HepG2 (cell line): ENCODE measurements around the gene AKAP6. TPM values are rescaled to one million over a fixed set of nuclear protein-coding genes. Genes with fewer than 3 reads are reported as not detected.

Source experiments
- ARID5B ChIP-seq: IDR thresholded peaks from 2 replicates; pipeline ENCODE4 v1.4.0; 2020; ENCODE audit warnings: mild to moderate bottlenecking, missing genetic modification reagents
- NFATC3 ChIP-seq: sonication (generic); formaldehyde crosslinking; IDR thresholded peaks from 2 replicates; pipeline ENCODE4 v1.5.1; 2020; ENCODE audit warnings: mild to moderate bottlenecking, missing genetic modification reagents
- SAFB2 ChIP-seq: sonication (generic); formaldehyde crosslinking; IDR thresholded peaks from 2 replicates; pipeline ENCODE4 v1.5.1; 2020; ENCODE audit warnings: missing genetic modification reagents, low read depth, mild to moderate bottlenecking, borderline replicate concordance
- TFE3 ChIP-seq: IDR thresholded peaks from 2 replicates; pipeline ENCODE4 v1.6.1; 2016
- TIGD3 ChIP-seq: sonication (generic); formaldehyde crosslinking; IDR thresholded peaks from 2 replicates; pipeline ENCODE4 v1.5.1; 2020; ENCODE audit warnings: mild to moderate bottlenecking, missing genetic modification reagents, borderline replicate concordance
- U2AF2 ChIP-seq: fragments of 200-400 bp; formaldehyde crosslinking; IDR thresholded peaks from 2 replicates; pipeline ENCODE4 v1.6.1; 2017; ENCODE audit warnings: low read depth, mild to moderate bottlenecking, low read length
- ZBTB10 ChIP-seq: sonication (generic); formaldehyde crosslinking; IDR thresholded peaks from 2 replicates; pipeline ENCODE4 v1.4.0; 2020; ENCODE audit warnings: missing genetic modification reagents, borderline replicate concordance
- ZFP36L2 ChIP-seq: sonication (generic); formaldehyde crosslinking; IDR thresholded peaks from 2 replicates; pipeline ENCODE4 v1.4.0; 2020; ENCODE audit warnings: missing genetic modification reagents
- ZNF318 ChIP-seq: sonication (generic); formaldehyde crosslinking; IDR thresholded peaks from 2 replicates; pipeline ENCODE4 v1.4.0; 2020; ENCODE audit warnings: mild to moderate bottlenecking, missing genetic modification reagents
- ZNF432 ChIP-seq: sonication (generic); formaldehyde crosslinking; IDR thresholded peaks from 2 replicates; pipeline ENCODE4 v1.5.0; 2020; ENCODE audit warnings: missing genetic modification reagents, mild to moderate bottlenecking, borderline replicate concordance
- polyA plus RNA-seq, 8 experiments: library from polyadenylated mRNA; depleted of rRNA in 3 of 8; stranded (reverse) in 7 of 8; unstranded in 1 of 8; fragments of >200 nt; fragmentation: Illumina TruSeq in 4 of 8; extraction: Trizol in 4 of 8; gene quantifications; 2 replicates each; pipeline versions ENCODE4 v1.2.1 to v1.2.3, GENCODE V29; 2011 to 2016; ENCODE audit warnings: low read depth in 4 of 8, missing spikeins in 1 of 8, mixed read lengths in 1 of 8; ENCODE audit not compliant: insufficient read depth in 1 of 8
- total RNA-seq, 5 experiments: library from RNA; depleted of rRNA; stranded (reverse); fragments of >200 nt; fragmentation: Illumina TruSeq; extraction: Trizol; gene quantifications; 2 replicates each; pipeline ENCODE4 v1.2.3, GENCODE V29; 2016; ENCODE audit warnings: low read depth in 1 of 5

The AKAP6 gene
- total and polyA plus RNA-seq, 2 of the 13 experiments (the other 11 are each of a cell fraction or from before 2014, with no cell fraction given) = 1.4 TPM

- no peak for TF ChIP-seq ZNF318 (CRISPR knock-in tag)
- no peak for TF ChIP-seq NFATC3 (CRISPR knock-in tag)
- TF ChIP-seq ZBTB10 = no peak
- TF ChIP-seq ZNF432 (CRISPR knock-in tag) = no peak
- TF ChIP-seq U2AF2 = no peak
- no peak for TF ChIP-seq TIGD3 (CRISPR knock-in tag)
- TF ChIP-seq ARID5B (CRISPR knock-in tag) = peak; percentile 52
- no peak for TF ChIP-seq TFE3
- no peak for TF ChIP-seq ZFP36L2 (CRISPR knock-in tag)
- no peak for TF ChIP-seq SAFB2 (CRISPR knock-in tag)
These were observed 247.1 kb downstream of the AKAP6 start (continued) for GRCh38 chr14:32576088-32576795.
